HG02571 (cell line): ENCODE measurements around the gene C11orf16.
"Not testable (repeated sequence)": the region's sequence is repeated elsewhere in the genome, so short reads cannot be mapped to it uniquely, and the experiment has no call there.

Experiments
- ATAC-seq: cut with Tn5 transposase; IDR thresholded peaks from one replicate; pipeline ENCODE4 v1.9.1; 2021; ENCODE audit warnings: mild to moderate bottlenecking, moderate library complexity; ENCODE audit not compliant: unreplicated experiment

Gene C11orf16

DNA sequence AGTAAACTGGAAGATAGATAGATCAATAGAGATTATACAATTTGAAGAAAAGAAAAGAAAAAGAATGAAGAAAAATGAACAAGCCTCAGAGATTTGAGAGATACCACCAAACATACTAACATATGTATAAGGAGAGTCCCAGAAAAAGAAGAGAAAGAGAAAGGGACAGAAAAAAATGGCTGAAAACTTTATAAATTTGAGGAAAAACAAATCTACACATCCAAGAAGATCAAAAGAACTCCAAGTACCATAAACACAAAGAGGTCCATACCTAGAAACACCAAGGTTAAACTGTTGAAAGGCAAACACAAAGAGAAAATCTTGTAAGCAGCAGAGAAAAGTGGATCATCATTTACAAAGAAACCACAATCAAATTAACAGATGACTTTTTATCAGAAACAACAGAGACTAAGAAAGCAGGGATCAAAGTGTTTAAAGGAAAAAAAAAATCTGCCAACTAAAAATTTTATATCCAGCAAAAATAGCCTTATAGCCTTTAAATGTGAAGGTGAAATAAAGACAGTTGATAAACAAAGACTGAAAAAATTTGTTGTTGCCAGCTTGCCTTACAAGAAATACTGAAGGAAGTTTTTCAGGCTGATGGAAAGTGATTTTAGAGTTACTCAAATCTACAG lies 33.5 kb downstream of the C11orf16 start:
- no peak for ATAC-seq

DNA sequence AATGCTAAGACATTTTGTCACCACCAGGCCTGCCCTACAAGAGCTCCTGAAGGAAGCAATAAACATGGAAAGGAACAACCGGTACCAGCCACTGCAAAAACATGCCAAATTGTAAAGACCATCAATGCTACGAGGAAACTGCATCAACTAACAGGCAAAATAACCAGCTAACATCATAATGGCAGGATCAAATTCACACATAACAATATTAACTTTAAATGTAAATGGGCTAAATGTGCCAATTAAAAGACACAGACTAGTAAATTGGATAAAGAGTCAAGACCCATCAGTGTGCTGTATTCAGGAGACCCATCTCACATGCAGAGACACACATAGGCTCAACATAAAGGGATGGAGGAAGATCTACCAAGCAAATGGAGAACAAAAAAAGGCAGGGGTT lies 41.6 kb downstream of the C11orf16 start:
- not testable (repeated sequence) for ATAC-seq

DNA sequence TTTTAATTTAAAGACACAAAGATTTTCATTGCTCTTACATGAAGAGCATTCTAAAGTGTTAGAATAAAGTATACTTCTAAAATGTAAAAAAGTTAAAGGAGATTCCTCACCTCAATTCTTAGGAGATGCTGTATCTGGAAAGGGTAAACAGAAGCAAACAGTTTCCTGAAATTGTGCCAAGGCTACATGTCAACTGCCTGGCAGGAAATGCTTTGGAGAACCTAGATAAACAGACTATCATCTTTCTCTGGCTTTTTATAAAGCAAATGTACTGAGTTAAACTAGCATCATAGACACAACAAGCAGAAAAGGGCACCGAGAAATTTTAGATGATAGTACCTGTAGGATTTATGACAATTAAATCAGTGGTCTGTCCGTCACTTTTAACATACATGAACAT lies 46.4 kb downstream of the C11orf16 start:
- ATAC-seq, result no peak

DNA sequence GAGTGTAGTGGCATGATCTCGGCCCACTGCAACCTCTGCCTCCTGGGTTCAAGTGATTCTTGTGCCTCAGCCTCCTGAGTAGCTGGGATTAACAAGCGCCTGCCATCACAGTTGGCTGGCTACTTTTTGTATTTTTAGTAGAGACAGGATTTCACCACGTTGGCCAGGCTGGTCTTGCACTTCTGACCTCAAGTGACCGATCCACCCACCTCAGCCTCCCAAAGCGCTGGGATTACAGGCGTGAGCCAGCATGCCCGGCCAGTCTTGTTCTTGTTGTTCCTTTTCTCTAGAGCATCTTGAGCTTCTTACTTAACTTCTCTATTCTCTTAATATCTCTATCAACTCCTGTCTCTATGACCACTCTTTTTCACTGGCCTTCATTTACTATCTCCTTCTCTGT lies 51.2 kb downstream of the C11orf16 start:
- not testable (repeated sequence) for ATAC-seq

DNA sequence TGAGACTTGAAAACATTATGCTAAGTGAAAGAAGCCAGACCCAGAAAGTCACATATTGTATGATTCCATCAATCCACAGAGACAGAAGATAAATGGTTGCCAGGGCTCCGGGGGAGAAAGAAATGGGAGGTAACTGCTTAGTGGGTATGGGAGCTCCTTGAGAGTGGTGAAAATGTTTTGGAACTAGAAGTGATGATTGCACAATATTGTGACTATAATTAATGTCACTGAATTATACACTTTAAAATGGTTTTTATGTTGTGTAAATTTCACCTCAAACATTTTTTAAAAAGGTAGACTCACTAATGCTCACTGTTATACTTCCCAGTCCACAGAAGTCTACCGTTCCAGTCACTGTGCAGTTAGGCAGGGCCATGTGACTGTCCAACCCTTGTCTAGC lies 54.0 kb downstream of the C11orf16 start:
- no peak for ATAC-seq

DNA sequence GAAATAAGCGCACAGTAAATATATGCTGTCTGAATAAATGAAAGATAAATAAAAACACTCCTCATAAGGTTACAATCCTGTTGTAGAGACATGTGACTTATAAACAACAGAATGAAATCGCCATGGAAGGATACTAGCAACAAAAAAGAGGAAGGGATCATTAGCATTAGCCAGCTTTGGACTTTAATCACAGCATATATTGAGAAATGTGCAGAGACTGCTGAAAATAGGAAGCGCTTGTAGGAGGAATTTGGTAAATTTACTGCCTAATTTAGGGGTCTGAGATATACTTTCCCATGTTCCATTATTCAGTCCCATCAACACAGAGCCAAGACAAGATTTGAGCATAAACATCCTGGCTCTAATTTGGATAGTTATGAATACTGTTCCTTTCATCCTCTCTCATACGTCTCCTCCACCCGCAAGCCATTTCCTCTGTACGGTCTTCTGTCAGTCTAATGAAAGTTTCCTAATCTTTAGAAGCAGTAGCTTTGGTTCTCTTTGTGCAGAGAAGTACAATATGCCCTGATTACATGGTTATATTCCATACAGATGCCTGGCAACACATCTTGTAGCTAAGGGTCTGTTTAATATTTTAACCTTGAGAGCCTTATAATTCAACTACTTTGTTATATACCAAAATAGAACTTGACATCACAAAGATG lies 58.9 kb downstream of the C11orf16 start:
- ATAC-seq, result no peak

DNA sequence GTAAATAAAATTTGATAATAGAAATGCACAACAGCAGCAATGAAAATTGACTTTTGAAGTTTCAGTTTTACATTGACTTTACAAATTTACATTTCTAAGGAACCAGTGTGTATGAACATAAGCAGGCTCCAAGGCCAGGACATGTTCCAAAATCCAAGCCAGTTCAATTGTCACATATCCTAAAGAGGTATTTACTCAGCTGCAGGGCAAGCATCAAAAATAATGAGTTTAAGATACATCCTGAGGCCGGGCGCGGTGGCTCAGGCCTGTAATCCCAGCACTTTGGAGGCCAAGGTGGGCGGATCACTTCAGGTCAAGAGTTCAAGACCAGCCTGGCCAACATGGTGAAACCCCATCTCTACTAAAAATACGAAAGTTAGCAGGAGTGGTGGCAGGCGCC lies 60.8 kb downstream of the C11orf16 start:
- no peak for ATAC-seq

DNA sequence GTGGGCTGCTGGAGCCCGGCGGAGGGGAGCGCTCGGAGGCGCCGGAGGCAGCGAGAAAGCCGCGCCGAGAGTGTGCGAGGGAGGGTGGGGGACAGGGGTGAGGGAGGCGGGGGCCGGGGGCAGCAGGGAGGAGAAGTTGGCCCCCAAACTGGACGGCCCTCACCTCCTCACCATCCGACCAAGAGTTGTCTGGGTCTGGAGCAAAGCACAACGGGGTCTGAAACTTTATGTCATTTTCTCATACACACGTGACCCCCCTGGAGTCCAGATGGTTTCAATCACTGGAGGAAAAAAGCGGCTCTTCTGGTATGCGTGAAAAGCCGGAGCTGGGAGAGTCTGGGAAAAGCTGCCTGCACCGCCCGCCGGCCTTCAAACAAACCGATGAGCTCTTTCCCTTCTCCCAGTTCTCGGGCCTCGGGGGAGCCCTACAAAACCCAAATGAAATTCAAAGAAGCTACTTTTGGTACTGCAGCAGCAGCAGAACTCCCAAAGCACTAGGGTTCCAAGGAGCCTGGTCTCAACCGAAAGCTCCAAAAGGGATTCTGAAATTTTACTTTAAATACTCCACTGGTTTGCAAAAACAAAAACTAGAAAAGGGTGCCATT lies 61.5 kb downstream of the C11orf16 start:
- ATAC-seq, result no peak

DNA sequence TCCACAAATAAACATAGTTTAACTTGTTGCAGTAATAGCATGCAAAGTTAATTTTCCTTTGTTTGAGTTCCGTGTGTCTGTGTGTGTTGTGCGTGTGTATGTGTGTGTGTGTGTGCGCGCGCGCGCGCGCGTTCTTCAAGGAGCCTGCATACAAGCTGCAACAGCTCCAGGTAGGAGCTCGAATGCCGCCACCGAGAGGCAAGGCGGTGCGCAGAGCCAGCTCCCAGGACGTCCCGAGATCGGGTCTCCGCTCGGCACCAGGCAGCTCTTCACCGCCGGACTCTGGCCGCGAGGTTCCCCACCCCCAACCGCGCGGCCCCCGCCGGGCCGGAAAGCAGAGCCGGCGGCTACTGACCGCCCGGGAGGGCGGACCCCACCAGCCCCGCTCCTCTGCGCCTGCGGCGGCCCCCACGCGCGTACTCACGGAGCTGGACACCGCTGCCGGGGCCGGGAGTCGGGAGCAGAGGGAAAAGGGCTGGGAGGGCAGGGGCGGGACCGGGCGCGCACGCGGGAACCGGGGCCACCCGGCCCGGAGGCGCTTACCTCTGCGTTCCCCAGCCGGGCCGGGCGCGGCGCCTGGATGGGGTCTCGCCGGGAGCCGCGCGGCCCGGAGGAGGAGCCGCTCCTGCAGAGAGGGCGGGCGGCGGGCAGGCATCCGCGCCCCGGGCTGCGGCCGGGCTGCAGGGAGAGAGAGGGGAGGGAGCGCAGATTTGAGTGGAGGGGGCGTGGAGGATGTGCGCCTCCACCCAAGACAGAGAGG lies 62.2 kb downstream of the C11orf16 start:
- ATAC-seq, result no peak
